Stimulated activated CD4-positive, alpha-beta T cell treated with anti-CD3 and anti-CD28 coated beads, Interleukin-1b, Interleukin-23, amount 100 ng/mL, for 48 hours (primary cell): ENCODE measurements around the gene EEF1A2.
A peak's percentile ranks its signal among the peaks of the same experiment; 100 is the strongest.

ENCODE experiments used
- DNase-seq: peaks from one replicate; pipeline ENCODE4 v3.0.0-alpha.2; 2020

EEF1A2 gene

GRCh38 chr20:63497946-63498935, 642 bp downstream of the EEF1A2 start:
- no peak for DNase-seq

GRCh38 chr20:63497138-63497945, 1.5 kb downstream of the EEF1A2 start:
- no peak for DNase-seq

GRCh38 chr20:63496596-63497120, 2.2 kb downstream of the EEF1A2 start:
- DNase-seq, result no peak

GRCh38 chr20:63495741-63496595, 2.9 kb downstream of the EEF1A2 start:
- DNase-seq, result peak; percentile 64

- no peak for DNase-seq
Measured at GRCh38 chr20:63495167-63495720, 3.6 kb downstream of the EEF1A2 start.

GRCh38 chr20:63494420-63495166, 4.3 kb downstream of the EEF1A2 start:
- no peak for DNase-seq

GRCh38 chr20:63494084-63494419, 4.8 kb downstream of the EEF1A2 start:
- DNase-seq, result no peak

- DNase-seq, result no peak
Measured at GRCh38 chr20:63493563-63494020, 5.3 kb downstream of the EEF1A2 start.

- no peak for DNase-seq
Measured at GRCh38 chr20:63492982-63493381, 5.9 kb downstream of the EEF1A2 start.

GRCh38 chr20:63492518-63492917, 6.4 kb downstream of the EEF1A2 start:
- no peak for DNase-seq

GRCh38 chr20:63491635-63492230, 7.2 kb downstream of the EEF1A2 start:
- DNase-seq, result no peak

GRCh38 chr20:63491078-63491477, 7.8 kb downstream of the EEF1A2 start:
- no peak for DNase-seq

GRCh38 chr20:63490416-63490815, 8.5 kb downstream of the EEF1A2 start:
- DNase-seq, result no peak

- no peak for DNase-seq
Measured at GRCh38 chr20:63488315-63489251, 10.3 kb downstream of the EEF1A2 start.

GRCh38 chr20:63487781-63488241, 11.1 kb downstream of the EEF1A2 start:
- DNase-seq, result no peak

- DNase-seq, result no peak
Measured at GRCh38 chr20:63487116-63487764, 11.6 kb downstream of the EEF1A2 start.

- no peak for DNase-seq
Measured at GRCh38 chr20:63486300-63486855, 12.5 kb downstream of the EEF1A2 start.

GRCh38 chr20:63484651-63485403, 14.1 kb downstream of the EEF1A2 start:
- DNase-seq, result no peak
